Measurements from ENCODE around the gene SMPX.

SMPX gene

GRCh38 chrX:21717802-21718201, 40.1 kb downstream of the SMPX start:
- TF ChIP-seq, protein P1, sequence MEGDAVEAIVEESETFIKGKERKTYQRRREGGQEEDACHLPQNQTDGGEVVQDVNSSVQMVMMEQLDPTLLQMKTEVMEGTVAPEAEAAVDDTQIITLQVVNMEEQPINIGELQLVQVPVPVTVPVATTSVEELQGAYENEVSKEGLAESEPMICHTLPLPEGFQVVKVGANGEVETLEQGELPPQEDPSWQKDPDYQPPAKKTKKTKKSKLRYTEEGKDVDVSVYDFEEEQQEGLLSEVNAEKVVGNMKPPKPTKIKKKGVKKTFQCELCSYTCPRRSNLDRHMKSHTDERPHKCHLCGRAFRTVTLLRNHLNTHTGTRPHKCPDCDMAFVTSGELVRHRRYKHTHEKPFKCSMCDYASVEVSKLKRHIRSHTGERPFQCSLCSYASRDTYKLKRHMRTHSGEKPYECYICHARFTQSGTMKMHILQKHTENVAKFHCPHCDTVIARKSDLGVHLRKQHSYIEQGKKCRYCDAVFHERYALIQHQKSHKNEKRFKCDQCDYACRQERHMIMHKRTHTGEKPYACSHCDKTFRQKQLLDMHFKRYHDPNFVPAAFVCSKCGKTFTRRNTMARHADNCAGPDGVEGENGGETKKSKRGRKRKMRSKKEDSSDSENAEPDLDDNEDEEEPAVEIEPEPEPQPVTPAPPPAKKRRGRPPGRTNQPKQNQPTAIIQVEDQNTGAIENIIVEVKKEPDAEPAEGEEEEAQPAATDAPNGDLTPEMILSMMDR (IDR thresholded peaks at IDR 0.05; ENCODE audit: low read length, missing control alignments), result no peak
- H3K4me3 ChIP-seq (replicated peaks; ENCODE audit: low read depth, low read length), result no peak overlapping the region
- no peak for DNase-seq (ENCODE audit: low read depth)

DNA sequence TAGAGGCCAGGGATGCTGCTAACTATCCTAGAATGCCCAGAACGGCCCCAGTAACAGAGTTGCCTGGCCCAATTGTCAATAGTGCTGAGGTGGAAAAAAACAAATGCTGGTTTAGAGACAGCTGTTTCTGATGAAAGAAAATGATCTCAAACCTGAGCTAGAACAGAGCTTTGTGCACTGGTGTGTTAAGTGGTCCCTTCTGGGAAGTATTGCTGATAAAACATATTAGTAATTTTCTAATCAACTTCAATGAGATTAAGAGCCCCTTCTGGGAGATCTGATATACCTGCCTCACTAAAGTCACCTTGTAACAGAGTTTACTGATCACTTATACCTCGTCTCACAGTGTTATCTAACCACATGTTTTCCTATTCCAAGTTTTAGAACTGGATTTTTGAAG, 42.1 kb downstream of the SMPX start:
- no peak for DNase-seq (ENCODE audit: low read depth)
- TF ChIP-seq, protein P1 (IDR thresholded peaks at IDR 0.05; ENCODE audit: low read length, missing control alignments), result no peak
- H3K4me3 ChIP-seq (replicated peaks; ENCODE audit: low read depth, low read length), result no peak overlapping the region

DNA sequence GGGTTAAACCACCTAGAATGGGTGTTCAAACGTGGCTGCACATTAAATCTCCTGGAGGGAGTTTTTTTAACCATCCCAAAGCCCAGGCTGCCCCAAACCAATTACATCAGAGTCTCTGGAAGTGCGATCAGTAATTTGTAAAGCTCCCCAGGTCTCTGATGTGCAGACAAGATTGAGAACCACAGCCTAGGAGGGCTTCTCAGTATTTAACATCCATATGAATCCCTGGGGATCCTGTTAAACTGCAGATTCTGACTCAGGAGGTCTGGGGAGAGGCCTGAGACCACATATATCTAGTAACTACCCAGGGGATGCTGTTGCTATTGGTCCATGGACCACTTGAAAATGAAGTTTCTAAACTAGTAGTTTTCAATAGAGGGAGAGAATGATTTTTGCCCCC, 42.6 kb downstream of the SMPX start:
- no peak for DNase-seq (ENCODE audit: low read depth)
- H3K4me3 ChIP-seq (replicated peaks; ENCODE audit: low read depth, low read length), result no peak overlapping the region
- TF ChIP-seq, protein P1 (IDR thresholded peaks at IDR 0.05; ENCODE audit: low read length, missing control alignments), result no peak

GRCh38 chrX:21711848-21712197, 46.1 kb downstream of the SMPX start:
- TF ChIP-seq, protein P1 (IDR thresholded peaks at IDR 0.05; ENCODE audit: low read length, missing control alignments), result no peak
- DNase-seq (ENCODE audit: low read depth), result no peak

DNA sequence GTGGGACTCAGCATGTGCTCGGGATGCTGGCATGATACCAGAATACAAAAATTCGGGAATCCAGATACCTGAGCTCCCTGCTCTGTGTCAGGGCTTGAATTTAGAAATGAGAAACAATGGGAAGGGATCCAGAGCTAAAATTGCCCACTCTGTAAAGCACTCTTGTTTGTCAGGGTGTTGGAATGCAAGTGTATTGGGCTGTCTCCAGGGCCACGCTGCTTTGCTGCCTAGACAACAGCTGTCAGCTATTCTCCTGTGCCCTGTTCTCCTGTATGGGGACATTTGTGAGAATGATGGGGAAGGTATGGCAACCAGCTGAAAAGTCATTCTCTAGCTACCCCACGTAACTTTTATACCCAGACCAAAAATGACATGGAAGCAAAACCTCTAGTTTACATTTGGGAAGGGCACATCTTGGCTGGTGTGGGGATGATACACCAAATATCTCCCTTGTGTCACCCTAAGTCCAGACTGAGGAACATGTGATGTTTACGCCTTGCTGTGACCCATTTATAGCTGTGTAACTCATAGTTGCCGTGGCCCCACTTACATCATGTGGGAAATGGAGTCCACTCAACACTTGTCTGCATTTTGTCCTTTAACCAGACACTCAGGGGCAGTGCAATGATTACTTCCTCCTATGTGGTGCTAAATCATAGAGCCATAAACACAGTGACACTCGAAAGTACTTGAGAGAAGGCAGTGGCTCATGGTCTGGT, 46.6 kb downstream of the SMPX start:
- no peak for DNase-seq (ENCODE audit: low read depth)
- H3K4me3 ChIP-seq (replicated peaks; ENCODE audit: low read depth, low read length), result no peak overlapping the region
- TF ChIP-seq, protein P1 (IDR thresholded peaks at IDR 0.05; ENCODE audit: low read length, missing control alignments), result no peak

More at GRCh38 chrX:21711848-21712197, 46.1 kb downstream of the SMPX start:
- H3K4me3 ChIP-seq (replicated peaks; ENCODE audit: low read depth, low read length), result no peak overlapping the region

DNA sequence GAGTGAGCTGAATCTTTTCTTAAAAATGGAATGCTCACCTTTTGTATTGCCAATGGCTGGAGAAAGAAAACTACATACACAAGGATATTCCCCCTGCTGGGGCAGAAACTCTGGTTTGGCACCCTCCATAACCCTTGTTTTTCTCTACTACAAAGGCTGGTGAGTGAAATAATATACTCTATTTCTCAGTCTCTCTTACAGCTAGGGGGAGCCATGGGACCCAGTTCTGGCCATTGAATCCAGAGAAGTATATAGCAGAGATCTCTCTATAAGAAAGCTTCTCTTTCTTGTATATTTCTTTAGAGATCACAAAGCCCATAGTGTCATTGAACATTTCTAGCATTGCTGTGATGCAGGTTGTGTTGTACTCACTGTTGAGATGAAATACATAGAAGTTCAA, 49.8 kb downstream of the SMPX start:
- TF ChIP-seq, protein P1 (IDR thresholded peaks at IDR 0.05; ENCODE audit: low read length, missing control alignments), result peak; percentile 32
- no peak overlapping the region for H3K4me3 ChIP-seq (replicated peaks; ENCODE audit: low read depth, low read length)
- peak; percentile 16 for DNase-seq (ENCODE audit: low read depth)

DNA sequence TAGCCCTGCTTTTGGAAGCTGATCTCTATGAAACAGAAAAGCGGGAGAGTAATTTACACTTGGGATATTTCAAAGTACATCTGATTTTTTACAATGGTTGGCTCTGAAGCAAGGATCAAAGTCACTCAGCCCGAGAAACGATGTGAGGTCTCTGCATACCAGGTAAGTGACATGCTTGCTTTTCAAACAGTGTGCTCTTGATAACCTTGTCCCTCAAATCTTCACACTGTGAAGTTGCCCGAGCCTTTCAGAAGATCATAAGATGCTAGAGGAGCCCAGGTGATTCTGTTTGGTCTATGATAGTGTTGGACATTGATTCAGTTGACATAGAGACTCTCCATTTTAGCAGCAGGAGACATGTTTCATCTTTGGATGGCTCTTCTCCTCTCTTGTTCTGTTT, 52.7 kb downstream of the SMPX start:
- no peak for DNase-seq (ENCODE audit: low read depth)
- no peak overlapping the region for H3K4me3 ChIP-seq (replicated peaks; ENCODE audit: low read depth, low read length)
- TF ChIP-seq, protein P1 (IDR thresholded peaks at IDR 0.05; ENCODE audit: low read length, missing control alignments), result no peak
